ENCODE data around the gene SEC61A2. TPM values are rescaled to one million over a fixed set of nuclear protein-coding genes. Genes with fewer than 3 reads are reported as not detected.
"Not testable (repeated sequence)": the region's sequence is repeated elsewhere in the genome, so short reads cannot be mapped to it uniquely, and the experiment has no call there.

The SEC61A2 gene
- total RNA-seq, result 10.6 and 12.5 TPM in 2 replicates

- intact Hi-C loops (cut with micrococcal nuclease), result loop anchor here (1.0 to 5.0 kb wide), 4 partner anchors 61 to 1218 kb away; partner anchors contain the start of genes CAMK1D, DHTKD1, NUDT5 and SEPHS1
These were observed at the start of gene SEC61A2 for GRCh38 chr10:12129222-12130111. Gene SEC61A2, plus strand, starts transcription at chr10:12129677. Its CDS starts 111 bp downstream, at chr10:12129788.

- intact Hi-C loops (cut with micrococcal nuclease), result no loop called here
These were observed 48.0 kb upstream of the SEC61A2 start for GRCh38 chr10:12081470-12081869.

GRCh38 chr10:12081879-12082557 lies 47.5 kb upstream of the SEC61A2 start:
- intact Hi-C loops (cut with micrococcal nuclease), result no loop called here

GRCh38 chr10:12088919-12089318 lies 40.6 kb upstream of the SEC61A2 start:
- intact Hi-C loops (cut with micrococcal nuclease), result no loop called here

- intact Hi-C loops (cut with micrococcal nuclease), result no loop called here
These were observed 38.1 kb upstream of the SEC61A2 start for GRCh38 chr10:12091421-12091820.

- intact Hi-C loops (cut with micrococcal nuclease), result not testable (repeated sequence)
These were observed 32.1 kb upstream of the SEC61A2 start for GRCh38 chr10:12097361-12097760.

GRCh38 chr10:12097791-12098190 lies 31.7 kb upstream of the SEC61A2 start:
- intact Hi-C loops (cut with micrococcal nuclease), result no loop called here

- intact Hi-C loops (cut with micrococcal nuclease), result no loop called here
These were observed 30.5 kb upstream of the SEC61A2 start for GRCh38 chr10:12098966-12099365.

GRCh38 chr10:12103802-12104201 lies 25.7 kb upstream of the SEC61A2 start:
- intact Hi-C loops (cut with micrococcal nuclease), result no loop called here

- intact Hi-C loops (cut with micrococcal nuclease), result no loop called here
These were observed 21.7 kb upstream of the SEC61A2 start for GRCh38 chr10:12107781-12108180.

- intact Hi-C loops (cut with micrococcal nuclease), result no loop called here
These were observed 20.2 kb upstream of the SEC61A2 start for GRCh38 chr10:12109286-12109685.

GRCh38 chr10:12111528-12111927 lies 17.9 kb upstream of the SEC61A2 start:
- intact Hi-C loops (cut with micrococcal nuclease), result no loop called here

- intact Hi-C loops (cut with micrococcal nuclease), result no loop called here
These were observed 15.8 kb upstream of the SEC61A2 start for GRCh38 chr10:12113627-12114026.

GRCh38 chr10:12121673-12122072 lies 7.8 kb upstream of the SEC61A2 start:
- intact Hi-C loops (cut with micrococcal nuclease), result no loop called here

- intact Hi-C loops (cut with micrococcal nuclease), result loop anchor here (5.0 kb wide), 1 partner anchor 1217 kb away; the partner anchor contains the start of gene SEPHS1
These were observed 878 bp downstream of the SEC61A2 start for GRCh38 chr10:12130237-12130872.

GRCh38 chr10:12135631-12136030 lies 6.2 kb downstream of the SEC61A2 start:
- intact Hi-C loops (cut with micrococcal nuclease), result no loop called here

GRCh38 chr10:12140038-12140437 lies 10.6 kb downstream of the SEC61A2 start:
- intact Hi-C loops (cut with micrococcal nuclease), result no loop called here

GRCh38 chr10:12144538-12144937 lies 15.1 kb downstream of the SEC61A2 start:
- intact Hi-C loops (cut with micrococcal nuclease), result no loop called here

GRCh38 chr10:12150163-12150562 lies 20.7 kb downstream of the SEC61A2 start:
- intact Hi-C loops (cut with micrococcal nuclease), result no loop called here

- intact Hi-C loops (cut with micrococcal nuclease), result no loop called here
These were observed 25.0 kb downstream of the SEC61A2 start for GRCh38 chr10:12154516-12154915.

- intact Hi-C loops (cut with micrococcal nuclease), result no loop called here
These were observed 27.1 kb downstream of the SEC61A2 start for GRCh38 chr10:12156367-12157123.
